HEK293 (cell line): ENCODE measurements around the gene KLHL30.

Experiments used
- SP3 ChIP-seq: fragments of 450-650 bp; formaldehyde crosslinking; IDR thresholded peaks from 2 replicates; pipeline ENCODE4 v1.5.1; 2016; ENCODE audit warnings: missing biosample characterization, missing genetic modification characterization
- YY1 ChIP-seq: fragments of 450-650 bp; formaldehyde crosslinking; IDR thresholded peaks from 2 replicates; pipeline ENCODE4 v1.5.1; 2018; ENCODE audit warnings: missing biosample characterization, missing genetic modification characterization
- ZNF274 ChIP-seq, 2 experiments: fragments of 200-500 bp in 1 of 2; fragments of 450-650 bp in 1 of 2; sonication (Bioruptor generic) in 1 of 2; formaldehyde crosslinking in 1 of 2; IDR thresholded peaks; 2 replicates each; pipeline versions ENCODE4 v1.5.1 to v1.6.1; 2014 to 2016; ENCODE audit warnings: borderline replicate concordance in 1 of 2, inconsistent platforms in 1 of 2, low read length in 1 of 2, missing biosample characterization in 1 of 2, missing genetic modification characterization in 1 of 2
- TF ChIP-seq, protein P1 (sequence below): fragments of 450-650 bp; formaldehyde crosslinking; IDR thresholded peaks from 2 replicates; pipeline ENCODE4 v1.5.1; 2016; ENCODE audit warnings: missing biosample characterization, missing genetic modification characterization

DNA sequence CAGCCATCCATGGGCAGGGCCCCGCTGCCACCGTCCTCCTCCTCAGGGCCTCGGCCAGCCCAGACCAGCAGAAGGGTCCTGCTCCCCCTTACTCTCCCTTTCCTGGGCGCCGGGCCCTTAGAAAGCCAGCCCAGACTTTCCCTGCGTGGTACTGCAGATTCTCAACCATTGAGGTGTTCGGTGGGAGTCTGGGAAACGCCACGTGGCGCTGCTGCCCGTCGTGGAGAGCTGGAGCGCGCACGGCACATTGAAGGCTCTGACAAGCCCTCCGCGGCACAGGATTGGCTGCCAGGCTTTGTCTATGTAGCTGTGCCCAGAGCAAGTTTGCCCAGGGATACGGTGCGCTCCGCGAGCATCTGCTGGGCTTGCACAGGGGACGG lies 10.4 kb upstream of the KLHL30 start:
- TF ChIP-seq ZNF274 (IDR thresholded peaks at IDR 0.05; ENCODE audit: low read length) (no peak), ZNF274 (tag by site-specific recombination; IDR thresholded peaks at IDR 0.05; ENCODE audit: borderline replicate concordance) (no peak), SP3 (tag by site-specific recombination) (no peak), YY1 (tag by site-specific recombination) (no peak)
- TF ChIP-seq, protein P1, sequence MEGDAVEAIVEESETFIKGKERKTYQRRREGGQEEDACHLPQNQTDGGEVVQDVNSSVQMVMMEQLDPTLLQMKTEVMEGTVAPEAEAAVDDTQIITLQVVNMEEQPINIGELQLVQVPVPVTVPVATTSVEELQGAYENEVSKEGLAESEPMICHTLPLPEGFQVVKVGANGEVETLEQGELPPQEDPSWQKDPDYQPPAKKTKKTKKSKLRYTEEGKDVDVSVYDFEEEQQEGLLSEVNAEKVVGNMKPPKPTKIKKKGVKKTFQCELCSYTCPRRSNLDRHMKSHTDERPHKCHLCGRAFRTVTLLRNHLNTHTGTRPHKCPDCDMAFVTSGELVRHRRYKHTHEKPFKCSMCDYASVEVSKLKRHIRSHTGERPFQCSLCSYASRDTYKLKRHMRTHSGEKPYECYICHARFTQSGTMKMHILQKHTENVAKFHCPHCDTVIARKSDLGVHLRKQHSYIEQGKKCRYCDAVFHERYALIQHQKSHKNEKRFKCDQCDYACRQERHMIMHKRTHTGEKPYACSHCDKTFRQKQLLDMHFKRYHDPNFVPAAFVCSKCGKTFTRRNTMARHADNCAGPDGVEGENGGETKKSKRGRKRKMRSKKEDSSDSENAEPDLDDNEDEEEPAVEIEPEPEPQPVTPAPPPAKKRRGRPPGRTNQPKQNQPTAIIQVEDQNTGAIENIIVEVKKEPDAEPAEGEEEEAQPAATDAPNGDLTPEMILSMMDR (tag by site-specific recombination), result no peak
